Osteoblast (primary cell): ENCODE results near the gene DRP2. TPM values are rescaled to one million over a fixed set of nuclear protein-coding genes. Genes with fewer than 3 reads are reported as not detected.
A peak's percentile ranks its signal among the peaks of the same experiment; 100 is the strongest.

ENCODE experiments used
- DNase-seq: peaks from one replicate; pipeline ENCODE4 v3.0.0; 2011; ENCODE audit warnings: low spot score, mixed read lengths; ENCODE audit not compliant: insufficient read length; ENCODE audit errors: missing footprints
- H2AFZ ChIP-seq: 2 replicates; pipeline ENCODE4 v1.6.0; 2011; ENCODE audit warnings: mild to moderate bottlenecking, low read length
- H3K27ac ChIP-seq: 2 replicates; pipeline ENCODE4 v1.5.1; 2011; ENCODE audit warnings: mild to moderate bottlenecking, low read depth, low read length, moderate library complexity
- H3K27me3 ChIP-seq: 2 replicates; pipeline ENCODE4 v1.6.0; 2012; ENCODE audit warnings: mild to moderate bottlenecking, control low read depth, inconsistent platforms, low read length, moderate library complexity; ENCODE audit not compliant: insufficient read depth
- H3K36me3 ChIP-seq: 2 replicates; pipeline ENCODE4 v1.5.1; 2011; ENCODE audit warnings: mild to moderate bottlenecking, low read length, control low read depth, moderate library complexity; ENCODE audit not compliant: insufficient read depth
- H3K4me1 ChIP-seq: 2 replicates; pipeline ENCODE4 v1.5.1; 2011; ENCODE audit warnings: mild to moderate bottlenecking, low read length, control low read depth, moderate library complexity; ENCODE audit not compliant: insufficient read depth
- H3K4me2 ChIP-seq: 2 replicates; pipeline ENCODE4 v1.6.0; 2011; ENCODE audit warnings: mild to moderate bottlenecking, low read length; ENCODE audit not compliant: insufficient read depth
- H3K4me3 ChIP-seq: fragments of 200-600 bp; sonication (generic); 3 replicates; pipeline ENCODE4 v1.5.1; 2012; ENCODE audit warnings: mild to moderate bottlenecking, low read length, inconsistent platforms; ENCODE audit not compliant: insufficient read depth
- H3K79me2 ChIP-seq: 2 replicates; pipeline ENCODE4 v1.6.0; 2012; ENCODE audit warnings: mild to moderate bottlenecking, low read length, control low read depth, inconsistent platforms; ENCODE audit not compliant: insufficient read depth
- H3K9me3 ChIP-seq: 2 replicates; pipeline ENCODE4 v1.5.1; 2011; ENCODE audit warnings: low read depth, low read length, control low read depth
- H4K20me1 ChIP-seq: 2 replicates; pipeline ENCODE4 v1.6.0; 2012; ENCODE audit warnings: mild to moderate bottlenecking, low read length, control low read depth; ENCODE audit not compliant: insufficient read depth
- total RNA-seq: library from RNA; depleted of rRNA; stranded (reverse); fragments of >200 nt; gene quantifications from 2 replicates; pipeline ENCODE4 v1.2.3, GENCODE V29; 2012
- TF ChIP-seq, protein P1 (sequence below): IDR thresholded peaks from 2 replicates; pipeline ENCODE4 v1.5.1; 2011; ENCODE audit warnings: mild to moderate bottlenecking, low read depth, low read length, moderate library complexity; ENCODE audit errors: extremely low read depth

DRP2 gene
- total RNA-seq, 1 donor = 0.72 TPM

DNA sequence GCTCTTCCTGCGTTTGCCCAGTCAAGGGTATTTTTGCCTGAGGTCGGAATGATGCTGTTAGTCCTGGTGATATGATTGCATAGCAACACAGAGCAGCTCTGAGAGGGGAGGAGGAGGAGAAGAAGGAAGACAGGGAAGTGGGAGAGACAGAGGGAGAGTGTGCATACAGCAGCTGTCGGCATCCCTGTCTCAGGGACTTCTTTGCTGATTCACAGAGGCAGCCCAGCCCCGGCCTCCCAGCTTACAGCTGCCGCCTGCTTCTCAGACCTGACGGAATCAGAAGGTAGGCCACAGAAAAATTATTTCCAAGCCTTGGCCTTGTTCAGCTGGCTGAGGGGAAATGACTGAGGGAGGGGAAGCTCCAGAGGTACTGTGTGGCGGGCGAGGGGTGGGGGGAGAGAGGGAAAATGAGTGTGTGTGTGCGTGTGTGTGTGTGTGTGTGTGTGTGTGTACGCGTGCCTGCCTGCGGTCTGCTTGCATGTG is 319 bp downstream of the DRP2 start:
- peak overlapping the region; percentile 89 for H2AFZ ChIP-seq
- peak overlapping the region; percentile 75 for H3K27ac ChIP-seq
- H4K20me1 ChIP-seq = no peaks in the 10 kb centered on the region
- H3K9me3 ChIP-seq = no peaks in the 10 kb centered on the region
- no peaks in the 10 kb centered on the region for H3K27me3 ChIP-seq
- DNase-seq = no peak
- H3K4me1 ChIP-seq = peaks cover 12% of the 10 kb centered on the region
- TF ChIP-seq, protein P1, sequence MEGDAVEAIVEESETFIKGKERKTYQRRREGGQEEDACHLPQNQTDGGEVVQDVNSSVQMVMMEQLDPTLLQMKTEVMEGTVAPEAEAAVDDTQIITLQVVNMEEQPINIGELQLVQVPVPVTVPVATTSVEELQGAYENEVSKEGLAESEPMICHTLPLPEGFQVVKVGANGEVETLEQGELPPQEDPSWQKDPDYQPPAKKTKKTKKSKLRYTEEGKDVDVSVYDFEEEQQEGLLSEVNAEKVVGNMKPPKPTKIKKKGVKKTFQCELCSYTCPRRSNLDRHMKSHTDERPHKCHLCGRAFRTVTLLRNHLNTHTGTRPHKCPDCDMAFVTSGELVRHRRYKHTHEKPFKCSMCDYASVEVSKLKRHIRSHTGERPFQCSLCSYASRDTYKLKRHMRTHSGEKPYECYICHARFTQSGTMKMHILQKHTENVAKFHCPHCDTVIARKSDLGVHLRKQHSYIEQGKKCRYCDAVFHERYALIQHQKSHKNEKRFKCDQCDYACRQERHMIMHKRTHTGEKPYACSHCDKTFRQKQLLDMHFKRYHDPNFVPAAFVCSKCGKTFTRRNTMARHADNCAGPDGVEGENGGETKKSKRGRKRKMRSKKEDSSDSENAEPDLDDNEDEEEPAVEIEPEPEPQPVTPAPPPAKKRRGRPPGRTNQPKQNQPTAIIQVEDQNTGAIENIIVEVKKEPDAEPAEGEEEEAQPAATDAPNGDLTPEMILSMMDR = no peak
- H3K36me3 ChIP-seq = no peaks in the 10 kb centered on the region
- H3K4me2 ChIP-seq = peak overlapping the region; percentile 57
- H3K4me3 ChIP-seq = peak overlapping the region; percentile 56
- no peaks in the 10 kb centered on the region for H3K79me2 ChIP-seq

DNA sequence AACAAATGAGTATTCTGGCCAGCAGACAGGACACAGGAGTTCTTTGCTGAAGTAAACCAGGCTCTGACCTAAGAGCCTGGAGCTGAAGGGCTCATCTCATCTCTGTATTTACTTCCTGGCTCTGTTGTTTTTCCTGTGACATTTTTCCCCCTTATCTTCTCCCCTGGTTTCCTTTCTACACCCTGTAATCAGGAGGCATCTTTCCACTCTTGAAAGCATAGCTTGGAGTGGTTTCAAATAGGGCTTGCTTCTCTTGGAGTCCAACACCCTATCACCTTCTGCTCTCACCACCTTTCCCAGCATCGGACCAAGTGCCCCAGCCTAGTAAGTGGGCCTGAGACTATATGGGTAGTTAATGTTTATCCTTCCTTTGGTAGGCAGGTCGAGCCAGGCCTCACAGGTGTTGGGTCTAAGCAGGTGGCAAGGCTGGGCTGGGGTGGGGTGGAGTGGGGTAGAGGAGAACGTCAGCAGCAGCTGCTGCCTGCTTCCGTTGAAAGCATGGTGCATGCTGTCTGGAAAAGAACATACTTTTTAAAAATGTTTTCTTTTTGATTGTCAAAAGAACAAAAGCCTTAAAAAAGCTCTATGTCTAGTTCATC is 1.2 kb downstream of the DRP2 start:
- H3K27ac ChIP-seq = peak overlapping the region; percentile 75

DNA sequence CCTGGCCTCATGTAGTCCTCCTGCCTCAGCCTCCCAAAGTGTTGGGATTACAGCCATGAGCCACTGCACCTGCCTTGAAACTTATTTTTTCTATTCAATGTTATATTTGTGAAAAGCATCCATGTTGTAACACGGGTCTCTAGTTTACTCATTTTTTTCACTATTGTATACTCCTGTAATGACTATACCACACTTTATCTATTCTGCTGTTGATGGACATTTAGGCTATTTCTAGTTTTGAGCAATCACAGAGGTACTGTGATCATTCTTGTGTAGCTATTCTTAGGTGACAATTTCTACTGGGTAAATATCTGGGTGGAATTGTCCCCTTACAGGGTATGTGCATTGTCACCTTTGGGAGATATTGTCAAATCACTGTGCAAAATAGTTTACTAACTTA is 3.6 kb downstream of the DRP2 start:
- H3K27me3 ChIP-seq = peaks cover 4% of the 10 kb centered on the region
- H3K4me2 ChIP-seq = no peak overlapping the region
- no peak overlapping the region for H3K4me3 ChIP-seq
- no peak overlapping the region for H3K27ac ChIP-seq
- no peaks in the 10 kb centered on the region for H3K9me3 ChIP-seq
- no peaks in the 10 kb centered on the region for H3K36me3 ChIP-seq
- H3K4me1 ChIP-seq = peaks cover 12% of the 10 kb centered on the region
- no peak overlapping the region for H2AFZ ChIP-seq
- no peaks in the 10 kb centered on the region for H3K79me2 ChIP-seq
- no peak for DNase-seq
- TF ChIP-seq, protein P1 = no peak
- H4K20me1 ChIP-seq = no peaks in the 10 kb centered on the region

More for the DNA sequence above, 1.2 kb downstream of the DRP2 start:
- no peaks in the 10 kb centered on the region for H3K79me2 ChIP-seq
- H3K36me3 ChIP-seq = no peaks in the 10 kb centered on the region
- H3K4me3 ChIP-seq = peak overlapping the region; percentile 56
- peaks cover 12% of the 10 kb centered on the region for H3K4me1 ChIP-seq
- no peaks in the 10 kb centered on the region for H3K9me3 ChIP-seq
- no peak for DNase-seq
- no peaks in the 10 kb centered on the region for H4K20me1 ChIP-seq
- peak overlapping the region; percentile 40 for H2AFZ ChIP-seq
- H3K27me3 ChIP-seq = no peaks in the 10 kb centered on the region
- peak overlapping the region; percentile 24 for H3K4me2 ChIP-seq
- TF ChIP-seq, protein P1 = no peak

DNA sequence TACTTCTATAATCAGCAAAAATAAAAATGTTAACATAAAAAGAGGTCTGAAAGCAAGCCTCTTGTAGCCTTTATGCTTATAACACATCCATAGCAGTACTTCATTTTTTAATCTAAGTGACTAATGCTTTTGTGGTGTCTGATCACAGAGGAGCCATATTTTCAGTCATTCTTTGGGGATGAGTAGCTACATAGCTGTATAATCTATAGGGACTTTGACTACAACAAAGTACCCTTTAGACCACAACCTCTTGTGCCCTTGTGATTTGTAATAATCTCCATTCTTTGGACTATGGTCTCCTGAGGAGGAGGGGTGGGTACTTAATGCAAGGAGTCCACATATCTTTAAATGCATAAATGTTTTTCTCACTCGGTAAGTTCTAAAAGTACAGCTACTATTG is 9.6 kb downstream of the DRP2 start:
- peak overlapping the region; percentile 51 for H3K27ac ChIP-seq
- peak overlapping the region; percentile 39 for H3K4me2 ChIP-seq
- no peak overlapping the region for H2AFZ ChIP-seq
- H3K79me2 ChIP-seq = no peaks in the 10 kb centered on the region
- H3K9me3 ChIP-seq = no peaks in the 10 kb centered on the region
- H3K4me1 ChIP-seq = peaks cover 36% of the 10 kb centered on the region
- no peaks in the 10 kb centered on the region for H4K20me1 ChIP-seq
- TF ChIP-seq, protein P1 = no peak
- no peak overlapping the region for H3K4me3 ChIP-seq
- peaks cover 4% of the 10 kb centered on the region for H3K27me3 ChIP-seq
- DNase-seq = peak; percentile 74
- no peaks in the 10 kb centered on the region for H3K36me3 ChIP-seq
